Central memory CD4-positive, alpha-beta T cell (primary cell): ENCODE results near the gene U2SURP.
A peak's percentile ranks its signal among the peaks of the same experiment; 100 is the strongest.

Source experiments
- DNase-seq: peaks from one replicate; pipeline ENCODE4 v3.0.0; 2022
- total RNA-seq, 3 experiments: gene quantifications; one replicate each; lab custom pipeline; 2026; lab: John Stamatoyannopoulos, UW

U2SURP gene
- 263 to 381 (median 269) reads per million in 3 experiments for total RNA-seq

- DNase-seq = peak; percentile 90
Measured at GRCh38 chr3:143001369-143002082, at the start of gene U2SURP. Gene U2SURP (plus strand): TSS chr3:143001570. CDS start chr3:143001629, 59 bp downstream.

- no peak for DNase-seq
Measured at GRCh38 chr3:142951794-142952193, 49.6 kb upstream of the U2SURP start.

DNA sequence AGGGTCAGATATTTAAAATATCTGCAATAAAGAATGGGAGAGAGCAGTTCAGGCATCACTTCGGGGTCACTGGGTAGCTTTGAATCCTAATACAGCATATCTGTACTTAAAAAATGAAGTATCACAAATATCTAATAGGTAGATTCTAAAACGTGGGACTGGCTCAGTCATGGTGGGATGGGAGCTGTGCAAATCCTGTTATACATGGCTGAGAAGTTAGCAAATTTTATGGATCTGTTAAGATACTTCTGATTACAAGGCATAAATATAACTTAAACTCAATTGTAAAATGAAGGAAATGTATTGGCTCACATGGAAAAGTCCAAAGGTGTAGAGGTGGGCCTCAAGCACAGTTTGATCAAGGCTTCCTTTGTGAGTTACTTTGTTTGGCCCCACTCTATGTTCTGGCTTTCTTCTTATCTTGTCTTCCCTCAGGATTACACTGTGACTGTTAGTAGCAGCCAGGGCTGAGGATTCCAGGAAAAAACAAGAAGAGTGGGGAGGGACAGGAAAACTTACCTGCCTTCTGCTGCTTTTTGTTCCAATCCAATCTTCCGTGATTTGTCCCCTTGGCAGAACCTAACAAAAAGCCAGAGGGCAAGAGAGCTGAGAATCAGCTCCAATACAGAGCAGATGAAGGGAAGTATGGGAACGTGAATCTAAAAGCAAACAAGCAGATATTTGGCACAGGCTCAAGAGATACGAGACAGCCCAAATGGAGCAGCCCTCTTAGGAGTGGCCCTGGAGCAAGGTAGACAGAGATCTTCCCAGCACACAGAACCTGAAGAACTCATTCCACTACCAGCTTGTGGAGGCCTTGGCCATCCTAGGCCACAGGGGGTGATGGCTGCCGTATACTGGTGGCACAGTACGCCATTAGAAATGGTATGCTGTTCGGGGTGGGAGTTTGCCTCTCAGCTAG, 48.8 kb upstream of the U2SURP start:
- DNase-seq = no peak

GRCh38 chr3:142953443-142953842, 47.9 kb upstream of the U2SURP start:
- DNase-seq = no peak

- DNase-seq = no peak
Measured at GRCh38 chr3:142958707-142959106, 42.7 kb upstream of the U2SURP start.

DNA sequence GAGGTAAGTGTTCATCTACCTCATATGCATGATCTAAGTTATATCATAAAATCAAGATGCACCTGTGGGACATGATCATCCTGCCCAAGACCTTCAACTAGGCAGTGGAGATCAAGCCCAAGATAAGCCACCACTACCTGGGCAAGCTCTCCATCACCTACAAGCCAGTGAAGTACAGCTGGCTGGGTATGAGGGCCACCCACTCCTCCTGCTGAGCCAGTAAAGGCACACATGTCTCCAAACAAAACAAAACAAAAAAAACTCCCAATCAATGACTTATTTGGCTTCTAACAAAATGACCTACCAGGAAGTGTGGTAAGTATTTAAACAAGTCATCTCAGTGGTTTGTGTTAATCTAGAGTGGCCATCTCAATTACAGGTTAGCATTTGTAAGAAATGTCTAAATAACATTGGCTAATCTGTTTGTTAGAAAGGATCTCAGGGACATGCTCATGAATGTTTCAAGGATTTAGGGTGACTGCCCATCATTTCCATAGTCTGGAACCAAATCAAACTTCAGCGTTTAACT, 41.0 kb upstream of the U2SURP start:
- no peak for DNase-seq

GRCh38 chr3:142961539-142961938, 39.8 kb upstream of the U2SURP start:
- DNase-seq = no peak

- DNase-seq = no peak
Measured at GRCh38 chr3:142962175-142962519, 39.2 kb upstream of the U2SURP start.

DNA sequence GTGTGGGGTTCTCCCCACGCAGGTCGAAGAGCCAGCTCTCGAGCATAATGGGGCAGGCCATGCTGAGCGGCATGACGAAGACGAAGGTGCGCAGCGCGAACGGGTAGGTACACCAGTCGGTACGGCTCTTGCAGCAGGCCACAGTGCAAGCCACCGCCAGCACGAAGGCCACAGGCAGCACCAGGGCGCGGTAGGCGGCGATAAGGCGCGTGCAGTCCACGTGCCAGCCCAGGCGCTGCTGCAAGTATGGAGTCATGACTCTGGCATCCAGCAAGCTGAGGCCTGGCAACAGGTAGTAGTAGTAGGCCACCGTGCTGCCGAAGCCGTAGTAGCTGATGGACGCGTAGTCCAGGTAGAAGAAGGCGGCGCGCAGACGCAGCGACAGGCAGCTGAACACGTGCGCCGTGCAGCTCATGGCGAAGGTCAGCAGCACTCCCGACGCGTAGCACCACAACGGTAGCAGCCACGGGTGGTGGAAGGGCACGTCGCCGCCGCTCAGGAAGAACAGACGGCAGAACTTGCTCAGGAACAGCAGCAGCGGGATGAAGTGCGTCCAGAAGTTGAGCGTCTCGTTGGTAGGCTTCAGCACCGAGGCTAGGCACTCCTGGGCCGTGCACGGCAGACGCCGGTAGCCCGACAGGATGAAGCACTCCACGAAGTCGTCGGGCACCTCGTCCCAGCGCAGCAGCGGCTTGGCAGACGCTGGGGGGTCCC, 38.7 kb upstream of the U2SURP start:
- DNase-seq = no peak

- no peak for DNase-seq
Measured at GRCh38 chr3:142963234-142963515, 38.2 kb upstream of the U2SURP start.

DNA sequence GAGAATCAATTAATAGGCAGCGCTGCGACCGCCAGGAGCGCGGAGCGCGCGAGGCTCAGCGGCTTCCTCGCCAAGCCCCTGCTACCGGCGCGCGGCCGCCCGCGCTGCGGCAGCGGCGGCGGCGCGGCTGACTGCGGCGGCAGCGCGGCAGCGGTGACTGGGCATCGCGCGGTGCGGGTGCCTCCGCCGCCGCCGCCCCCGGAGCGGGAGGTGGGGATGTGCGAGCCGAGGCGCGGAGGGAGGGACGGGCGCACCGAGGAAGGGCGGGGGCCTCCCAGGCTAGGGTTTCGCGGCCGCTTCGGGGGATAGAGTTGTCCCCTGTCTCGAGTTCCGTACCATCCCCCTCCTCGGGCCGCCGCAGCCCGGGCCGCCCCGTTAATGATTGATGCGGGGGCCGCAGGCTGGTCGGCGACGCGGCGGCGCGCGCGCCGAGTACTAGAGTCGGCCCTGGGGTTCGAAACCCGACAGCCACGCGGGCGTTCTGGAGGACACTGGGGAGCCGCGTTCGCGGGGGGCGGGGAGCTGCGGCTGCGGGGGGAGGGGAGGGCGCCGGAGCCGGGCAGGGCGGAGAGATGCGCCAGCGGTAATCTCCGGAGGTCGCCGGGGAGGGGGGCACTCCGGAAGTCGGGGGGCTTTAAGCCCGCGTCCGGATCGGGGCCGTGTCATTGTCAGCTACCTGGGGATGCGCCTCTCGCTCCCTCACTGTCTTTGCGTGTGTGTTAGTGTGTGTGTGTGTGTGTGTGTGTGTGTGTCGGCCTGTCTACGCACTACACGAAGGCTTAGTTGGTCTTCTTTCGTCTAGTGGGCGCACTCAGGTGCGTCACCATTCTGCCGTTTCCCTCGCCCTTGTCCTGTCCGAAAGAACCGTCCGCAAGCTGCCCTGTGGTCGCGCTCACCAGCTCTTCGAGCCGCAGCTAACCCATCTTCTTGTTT, 37.6 kb upstream of the U2SURP start, which contains the start of gene PAQR9:
PAQR9 (minus strand) TSS at position 159 of the 933 bp plus-strand sequence. CDS start 338 bp downstream, outside the sequence.
- DNase-seq = no peak

GRCh38 chr3:142965581-142965980, 35.8 kb upstream of the U2SURP start:
- no peak for DNase-seq

DNA sequence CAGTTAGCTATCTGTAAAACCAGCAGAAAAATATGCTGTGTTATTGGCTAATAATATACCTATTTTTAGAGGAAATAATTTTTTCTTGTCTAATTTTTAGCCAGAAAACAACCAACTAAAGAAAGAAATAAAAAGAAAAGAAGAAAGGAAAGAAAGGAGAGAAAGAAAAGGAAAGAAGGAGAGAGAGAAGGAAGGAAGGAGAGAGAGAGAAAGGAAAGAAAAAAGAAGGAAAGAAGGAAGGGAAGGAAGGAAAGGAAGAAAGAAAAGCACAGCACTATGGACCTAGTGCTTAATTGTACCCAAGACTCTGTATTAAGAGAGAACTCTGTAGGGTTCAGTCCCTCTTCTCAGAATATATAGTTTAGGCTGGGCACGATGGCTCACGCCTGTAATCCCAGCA, 34.6 kb upstream of the U2SURP start:
- DNase-seq = no peak

DNA sequence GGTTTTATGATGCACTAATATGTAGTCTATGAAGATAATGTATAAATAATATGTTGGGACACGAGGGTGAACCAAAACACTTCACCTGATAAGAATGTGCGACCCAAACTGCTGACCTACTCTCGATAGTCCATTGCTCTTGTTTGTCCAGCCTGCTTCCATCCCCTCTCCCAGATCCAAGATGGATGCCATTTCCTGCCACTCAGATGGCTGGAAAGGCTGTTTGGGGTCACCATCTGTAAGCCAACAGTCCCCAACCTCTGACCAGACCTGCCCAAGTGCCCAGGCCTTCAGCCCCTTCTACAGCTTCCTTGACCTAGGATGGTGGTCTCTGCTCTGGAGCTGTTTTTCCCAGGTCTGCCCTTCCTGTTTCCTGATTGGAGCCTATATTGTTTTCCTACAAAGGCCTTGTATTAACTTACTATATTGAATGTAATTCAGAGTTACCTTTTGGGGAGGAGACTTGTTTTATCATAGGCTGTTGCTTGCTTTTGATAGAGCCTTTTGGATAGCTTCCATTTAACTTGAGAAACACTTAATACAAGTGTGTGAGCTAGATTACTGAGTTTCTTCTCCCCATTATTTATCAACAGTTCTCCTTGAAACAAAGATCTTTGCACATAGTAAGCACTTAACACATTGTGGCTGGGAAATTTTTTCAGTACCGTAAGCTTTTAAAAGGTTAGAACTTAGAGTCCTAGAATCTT, 32.9 kb upstream of the U2SURP start:
- no peak for DNase-seq

DNA sequence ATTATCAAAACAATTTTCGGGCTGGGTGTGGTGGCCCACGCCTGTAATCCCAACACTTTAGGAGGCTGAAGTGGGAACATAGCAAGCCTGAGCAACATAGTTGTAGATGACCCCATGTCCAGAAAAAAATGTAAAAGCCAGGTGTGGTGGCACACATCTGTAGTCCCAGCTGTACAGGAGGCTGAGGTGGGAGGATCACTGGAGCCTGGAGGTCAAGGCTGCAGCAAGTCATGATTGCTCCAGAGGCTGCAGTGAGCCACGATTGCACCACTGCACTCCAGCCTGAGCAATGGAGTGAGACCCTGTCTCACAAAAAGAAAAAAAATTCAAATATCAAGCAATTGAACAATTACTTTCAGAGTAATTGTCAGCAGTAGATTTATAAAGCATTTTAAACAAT, 29.9 kb upstream of the U2SURP start:
- no peak for DNase-seq

GRCh38 chr3:142972092-142972753, 29.1 kb upstream of the U2SURP start:
- DNase-seq = no peak

DNA sequence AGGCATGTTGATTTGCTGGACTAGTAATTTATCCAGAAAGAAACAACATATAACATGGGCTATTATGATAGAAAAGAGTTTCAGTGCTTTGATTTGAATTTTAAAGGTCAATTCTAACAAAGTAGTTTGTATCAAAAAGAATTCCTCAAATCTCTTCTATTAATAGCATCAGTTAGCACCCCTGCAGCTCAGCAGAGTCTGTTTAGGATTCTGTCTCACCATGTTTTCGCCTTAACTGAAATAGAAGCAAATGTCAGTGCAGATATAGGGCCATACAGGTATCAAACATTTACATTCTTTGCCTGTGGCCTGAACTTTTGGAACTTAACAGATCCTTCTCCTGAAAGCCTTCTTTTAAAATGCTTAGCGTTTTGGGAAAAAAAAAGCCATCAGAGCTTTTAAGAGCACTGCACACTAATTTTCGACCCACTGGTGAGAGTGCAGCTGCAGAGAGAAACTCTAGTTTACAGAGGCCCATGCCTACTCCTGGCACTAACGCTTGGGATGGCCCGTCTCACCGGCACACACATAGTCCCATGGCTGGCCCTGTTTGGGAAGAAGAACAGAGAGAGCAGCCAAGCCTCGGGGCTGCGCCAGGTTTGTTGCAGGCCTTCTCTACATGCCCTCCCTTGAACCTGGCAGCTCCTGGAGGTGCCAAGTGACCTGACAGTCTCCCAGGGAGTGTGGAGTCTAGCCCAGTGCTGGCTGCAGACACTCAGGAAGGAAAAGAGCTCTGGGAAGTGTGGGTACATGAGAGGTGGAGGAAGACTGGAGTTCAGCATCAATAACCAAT, 28.0 kb upstream of the U2SURP start:
- DNase-seq = no peak

DNA sequence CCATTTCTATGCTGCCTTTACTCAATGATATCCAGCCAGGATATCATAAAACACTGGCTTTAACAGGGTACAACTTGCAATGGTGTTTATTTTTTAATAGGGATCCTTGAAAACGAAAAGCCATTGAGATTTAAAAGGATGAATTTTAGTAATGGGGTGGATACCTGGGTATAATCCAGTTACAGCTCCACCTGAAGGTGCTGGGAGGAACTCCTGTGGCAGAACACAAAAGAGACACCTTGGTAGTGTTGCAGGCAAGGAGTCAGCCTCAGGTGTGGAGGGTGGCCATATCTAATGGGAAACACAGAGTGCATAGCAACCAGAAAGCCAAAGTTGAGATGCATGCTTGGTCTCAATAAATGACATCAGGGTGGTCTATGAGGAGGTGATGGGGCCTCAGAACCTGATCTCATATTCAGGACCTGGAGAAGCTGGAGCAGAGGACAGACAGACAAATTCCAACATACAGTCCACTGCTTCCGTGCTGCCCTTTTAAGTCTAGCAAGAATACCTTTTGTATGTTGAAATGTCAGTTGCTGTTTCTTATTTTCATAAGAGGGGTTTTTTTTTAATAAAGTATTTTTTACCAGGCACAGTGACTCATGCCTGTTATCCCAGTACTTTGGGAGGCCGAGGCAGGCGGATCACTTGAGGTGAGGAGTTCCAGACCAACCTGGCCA, 25.9 kb upstream of the U2SURP start:
- DNase-seq = no peak
